PFSK-1 (cell line): ENCODE data around the gene WAC.

Source experiments
- FOXP2 ChIP-seq: optimal IDR thresholded peaks from 2 replicates; pipeline ENCODE3; 2011; ENCODE audit warnings: borderline replicate concordance, control low read depth, inconsistent platforms; ENCODE audit not compliant: insufficient read depth; ENCODE audit errors: extremely low read length, extremely low read depth
- POLR2AphosphoS5 ChIP-seq: IDR thresholded peaks from 2 replicates; pipeline ENCODE4 v1.6.1; 2012; ENCODE audit warnings: low read depth, mild to moderate bottlenecking, control low read depth, low read length, moderate library complexity
- REST ChIP-seq, 2 experiments: IDR thresholded peaks; 2 replicates each; pipeline versions ENCODE4 v1.6.1 to v1.8.0; 2011 to 2012; ENCODE audit warnings: low read depth in 2 of 2, low read length in 2 of 2, control low read depth in 1 of 2, inconsistent platforms in 1 of 2, mild to moderate bottlenecking in 1 of 2, moderate library complexity in 1 of 2; ENCODE audit not compliant: insufficient read depth in 1 of 2
- SIN3A ChIP-seq: IDR thresholded peaks from 2 replicates; pipeline ENCODE4 v1.6.1; 2012; ENCODE audit warnings: mild to moderate bottlenecking, low read length, moderate library complexity, borderline replicate concordance; ENCODE audit not compliant: insufficient read depth
- TAF1 ChIP-seq: IDR thresholded peaks from 2 replicates; pipeline ENCODE4 v1.6.1; 2012; ENCODE audit warnings: low read length, control low read depth, borderline replicate concordance; ENCODE audit not compliant: insufficient read depth

The WAC gene

GRCh38 chr10:28644647-28645046, 111.7 kb downstream of the WAC start:
- TF ChIP-seq SIN3A (no peak), REST (IDR thresholded peaks at IDR 0.05; ENCODE audit: insufficient read depth in 1 of 2, low read depth in 2 of 2, low read length in 2 of 2) (no peak), POLR2AphosphoS5 (no peak), FOXP2 (no peak)

- TF ChIP-seq TAF1 (no peak), FOXP2 (no peak), POLR2AphosphoS5 (no peak), REST (IDR thresholded peaks at IDR 0.05; ENCODE audit: insufficient read depth in 1 of 2, low read depth in 2 of 2, low read length in 2 of 2) (no peak), SIN3A (no peak)
Observed at GRCh38 chr10:28652106-28652505, 119.2 kb downstream of the WAC start.

GRCh38 chr10:28652703-28653102, 119.8 kb downstream of the WAC start:
- no peak for TF ChIP-seq SIN3A
- TF ChIP-seq TAF1 = no peak
- TF ChIP-seq POLR2AphosphoS5 = no peak
- TF ChIP-seq REST (IDR thresholded peaks at IDR 0.05; ENCODE audit: insufficient read depth in 1 of 2, low read depth in 2 of 2, low read length in 2 of 2) = no peak
- TF ChIP-seq FOXP2 = no peak

- TF ChIP-seq REST (IDR thresholded peaks at IDR 0.05; ENCODE audit: insufficient read depth in 1 of 2, low read depth in 2 of 2, low read length in 2 of 2) (no peak), TAF1 (no peak), FOXP2 (no peak), POLR2AphosphoS5 (no peak), SIN3A (no peak)
Observed at GRCh38 chr10:28661035-28661434, 128.1 kb downstream of the WAC start.

GRCh38 chr10:28663576-28664368, 130.9 kb downstream of the WAC start:
- TF ChIP-seq REST (IDR thresholded peaks at IDR 0.05; ENCODE audit: insufficient read depth in 1 of 2, low read depth in 2 of 2, low read length in 2 of 2) (no peak), TAF1 (no peak), FOXP2 (no peak), POLR2AphosphoS5 (no peak), SIN3A (no peak)
